A549 (cell line): Measurements from ENCODE around the gene STPG2. TPM values are rescaled to one million over a fixed set of nuclear protein-coding genes. Genes with fewer than 3 reads are reported as not detected.

Experiments
- ATAC-seq, 2 experiments: fragments of 200-7000 bp in 1 of 2; fragments of >200 bp in 1 of 2; cut with Nextera tagmentation in 1 of 2; cut with Tn5 transposase in 1 of 2; 3 replicates each; pipeline versions ENCODE4 v1.8.0 to v1.9.1; 2018 to 2020; ENCODE audit warnings: mild to moderate bottlenecking in 1 of 2, moderate library complexity in 1 of 2
- CTCF ChIA-PET: fragments of 300-600 bp; sonication (Branson Sonifier 250); formaldehyde crosslinking; extraction: SDS; loops from one replicate; lab custom pipeline; 2021; ENCODE audit warnings: antibody characterized with exemption, inconsistent platforms; lab: Yijun Ruan, JAX
- POLR2A ChIA-PET: fragments of 350-600 bp; formaldehyde crosslinking; extraction: SDS; loops from one replicate; lab custom pipeline; 2021; ENCODE audit warnings: antibody characterized with exemption, inconsistent platforms; lab: Yijun Ruan, JAX
- DNase-seq, 2 experiments: peaks; one replicate each; pipeline versions ENCODE4 v3.0.0 to v3.0.0-alpha.2; 2011 to 2016; ENCODE audit warnings: low read depth in 1 of 2, low spot score in 1 of 2
- FAIRE-seq: peaks from 2 replicates; lab custom pipeline; 2011; peaks lifted over from hg19 to GRCh38; lab: Jason Lieb, UNC
- H3K27ac ChIP-seq, 2 experiments: fragments of >200 bp; sonication (Bioruptor Twin); formaldehyde crosslinking; 3 replicates each; pipeline ENCODE4 v1.5.1; 2016 to 2017
- H3K4me1 ChIP-seq: fragments of >200 bp; sonication (Bioruptor Twin); formaldehyde crosslinking; 3 replicates; pipeline ENCODE4 v1.6.1; 2016
- H3K4me2 ChIP-seq: fragments of >200 bp; sonication (Bioruptor Twin); formaldehyde crosslinking; 3 replicates; pipeline ENCODE4 v1.6.1; 2016
- H3K4me3 ChIP-seq: fragments of >200 bp; sonication (Bioruptor Twin); formaldehyde crosslinking; 3 replicates; pipeline ENCODE4 v1.5.1; 2016
- H3K9me3 ChIP-seq: fragments of >200 bp; sonication (Bioruptor Twin); formaldehyde crosslinking; 3 replicates; pipeline ENCODE4 v1.6.1; 2016
- CBX8 ChIP-seq: fragments of 200-600 bp; sonication (generic); IDR thresholded peaks from 2 replicates; pipeline ENCODE4 v1.6.1; 2016
- CEBPB ChIP-seq, 2 experiments: fragments of >200 bp in 1 of 2; sonication (Bioruptor Twin) in 1 of 2; formaldehyde crosslinking in 1 of 2; IDR thresholded peaks; 2 replicates each; pipeline ENCODE4 v1.6.1; 2012 to 2016
- CHD4 ChIP-seq: fragments of 200-600 bp; sonication (generic); IDR thresholded peaks from 2 replicates; pipeline ENCODE4 v1.6.1; 2016; ENCODE audit warnings: antibody characterized with exemption, mild to moderate bottlenecking, borderline replicate concordance
- EHMT2 ChIP-seq: fragments of 200-600 bp; sonication (generic); IDR thresholded peaks from 2 replicates; pipeline ENCODE4 v1.6.1; 2016; ENCODE audit warnings: antibody characterized with exemption, low read depth, mild to moderate bottlenecking, moderate library complexity
- EP300 ChIP-seq, 2 experiments: fragments of >200 bp; sonication (Bioruptor Twin); formaldehyde crosslinking; IDR thresholded peaks; 2 replicates in 1 of 2; 3 replicates in 1 of 2; pipeline ENCODE4 v1.6.1; 2016 to 2017
- ESRRA ChIP-seq: fragments of 150-350 bp; IDR thresholded peaks from 2 replicates; pipeline ENCODE4 v1.6.1; 2014; ENCODE audit warnings: mild to moderate bottlenecking, low read length, borderline replicate concordance
- FOSL2 ChIP-seq, 2 experiments: fragments of 450-650 bp in 1 of 2; fragments of >200 bp in 1 of 2; sonication (Bioruptor Twin) in 1 of 2; formaldehyde crosslinking; IDR thresholded peaks; 2 replicates each; pipeline versions ENCODE4 v1.5.0 to v1.6.1; 2016 to 2020; ENCODE audit warnings: mild to moderate bottlenecking in 1 of 2, moderate library complexity in 1 of 2
- FOXS1 ChIP-seq: fragments of 250-450 bp; sonication (Bioruptor Pico); IDR thresholded peaks from 2 replicates; pipeline ENCODE4 v1.5.0; 2020; ENCODE audit warnings: mild to moderate bottlenecking, moderate library complexity
- HDAC2 ChIP-seq: fragments of 200-600 bp; sonication (generic); IDR thresholded peaks from 2 replicates; pipeline ENCODE4 v1.6.1; 2016
- HEYL ChIP-seq: fragments of 250-450 bp; sonication (Bioruptor Pico); IDR thresholded peaks from 2 replicates; pipeline ENCODE4 v1.8.0; 2021; ENCODE audit warnings: mild to moderate bottlenecking, moderate library complexity
- HOXA7 ChIP-seq: fragments of 250-450 bp; sonication (Bioruptor Pico); IDR thresholded peaks from 2 replicates; pipeline ENCODE4 v1.5.0; 2020; ENCODE audit warnings: mild to moderate bottlenecking, moderate library complexity
- JUNB ChIP-seq: fragments of >200 bp; sonication (Bioruptor Twin); formaldehyde crosslinking; IDR thresholded peaks from 2 replicates; pipeline ENCODE4 v1.6.1; 2016
- KDM5A ChIP-seq: fragments of 200-600 bp; sonication (generic); IDR thresholded peaks from 2 replicates; pipeline ENCODE4 v1.6.1; 2016; ENCODE audit warnings: antibody characterized with exemption, mild to moderate bottlenecking
- MAFK ChIP-seq: fragments of 450-650 bp; IDR thresholded peaks from 2 replicates; pipeline ENCODE4 v1.6.1; 2014; ENCODE audit not compliant: partially characterized antibody
- MAZ ChIP-seq: fragments of 150-350 bp; IDR thresholded peaks from 2 replicates; pipeline ENCODE4 v1.6.1; 2014; ENCODE audit warnings: antibody characterized with exemption, low read depth, low read length, borderline replicate concordance
- PHF8 ChIP-seq: fragments of 200-600 bp; sonication (generic); IDR thresholded peaks from 2 replicates; pipeline ENCODE4 v1.6.1; 2016; ENCODE audit warnings: low read depth, mild to moderate bottlenecking, antibody characterized with exemption, moderate library complexity, borderline replicate concordance
- RCOR1 ChIP-seq: fragments of 150-350 bp; IDR thresholded peaks from 2 replicates; pipeline ENCODE4 v1.6.1; 2014; ENCODE audit warnings: antibody characterized with exemption, low read length, low read depth
- RNF2 ChIP-seq: fragments of 200-600 bp; sonication (generic); IDR thresholded peaks from 2 replicates; pipeline ENCODE4 v1.6.1; 2016; ENCODE audit warnings: low read depth, mild to moderate bottlenecking, antibody characterized with exemption, moderate library complexity, borderline replicate concordance
- SMC3 ChIP-seq: fragments of >200 bp; sonication (Bioruptor Twin); formaldehyde crosslinking; IDR thresholded peaks from 3 replicates; pipeline ENCODE4 v1.6.1; 2018; ENCODE audit warnings: inconsistent platforms
- TFCP2L1 ChIP-seq: fragments of 250-450 bp; sonication (Bioruptor Pico); IDR thresholded peaks from 2 replicates; pipeline ENCODE4 v1.5.0; 2021; ENCODE audit warnings: mild to moderate bottlenecking
- ZFP36 ChIP-seq: fragments of 450-650 bp; IDR thresholded peaks from 2 replicates; pipeline ENCODE4 v1.6.1; 2014; ENCODE audit warnings: borderline replicate concordance; ENCODE audit not compliant: partially characterized antibody
- ZNF302 ChIP-seq: fragments of 250-450 bp; sonication (Bioruptor Pico); IDR thresholded peaks from 2 replicates; pipeline ENCODE4 v1.9.0; 2021; ENCODE audit warnings: inconsistent platforms, mild to moderate bottlenecking, moderate library complexity
- WGBS: methylation state at CpG from one replicate; pipeline ENCODE4 v1.1.6; 2017; ENCODE audit errors: missing lambda C conversion rate; 5-methylcytosine and 5-hydroxymethylcytosine counted together
- polyA plus RNA-seq, 4 experiments: library from polyadenylated mRNA; depleted of rRNA in 3 of 4; stranded (reverse); fragments of >200 nt; fragmentation: RNase III in 1 of 4; extraction: RNeasy Plus Mini Kit Qiagen cat#74134 plus additional on column Dnase treatment in 1 of 4; gene quantifications; 2 replicates in 3 of 4; 3 replicates in 1 of 4; pipeline ENCODE4 v1.2.3, GENCODE V29; 2011 to 2017
- TF ChIP-seq, protein P1 (sequence below): fragments of >200 bp; sonication (Bioruptor Twin); formaldehyde crosslinking; IDR thresholded peaks from 2 replicates; pipeline ENCODE4 v1.6.1; 2016
- TF ChIP-seq, protein P2 (sequence below): fragments of 250-450 bp; sonication (Bioruptor Pico); IDR thresholded peaks from 2 replicates; pipeline ENCODE4 v1.5.0; 2020; ENCODE audit warnings: low read depth, mild to moderate bottlenecking, moderate library complexity
- TF ChIP-seq, protein P3 (sequence below): fragments of 150-350 bp; IDR thresholded peaks from 2 replicates; pipeline ENCODE4 v1.6.1; 2014; ENCODE audit warnings: low read depth, mild to moderate bottlenecking, low read length

STPG2 gene
- polyA plus RNA-seq, 2 of the 4 experiments (the other 2 are of a cell fraction): 0.05 TPM; not detected in 1

DNA sequence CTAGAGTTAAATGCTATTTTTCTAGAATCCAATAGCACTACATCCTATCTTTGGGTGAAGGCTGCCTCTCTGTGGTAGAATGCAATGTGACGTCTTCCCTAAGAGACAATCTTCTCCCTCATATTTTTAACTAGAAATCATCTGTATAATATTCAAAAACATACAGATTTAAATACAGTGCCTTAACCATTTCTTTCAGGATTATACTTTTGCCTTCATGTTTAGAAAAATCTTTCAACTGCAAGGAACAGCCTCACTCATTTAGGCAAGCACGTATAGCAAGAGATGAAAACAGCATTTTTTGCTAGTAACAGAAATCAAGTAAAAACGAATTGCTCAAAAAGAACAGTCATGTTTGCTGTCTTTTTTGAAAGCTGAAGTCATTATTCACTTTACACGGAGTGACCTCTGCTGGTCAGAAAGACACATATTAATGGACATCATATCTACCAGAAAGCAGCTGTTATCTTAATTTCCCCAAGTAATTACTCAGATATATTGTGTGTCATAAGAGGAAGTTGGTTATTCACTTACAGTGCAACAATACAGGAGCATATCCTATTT lies 422.3 kb downstream of the STPG2 start (continued):
- TF ChIP-seq, protein P1, sequence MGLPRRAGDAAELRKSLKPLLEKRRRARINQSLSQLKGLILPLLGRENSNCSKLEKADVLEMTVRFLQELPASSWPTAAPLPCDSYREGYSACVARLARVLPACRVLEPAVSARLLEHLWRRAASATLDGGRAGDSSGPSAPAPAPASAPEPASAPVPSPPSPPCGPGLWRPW: no peak
- TF ChIP-seq EHMT2 (no peak), CBX8 (no peak)

DNA sequence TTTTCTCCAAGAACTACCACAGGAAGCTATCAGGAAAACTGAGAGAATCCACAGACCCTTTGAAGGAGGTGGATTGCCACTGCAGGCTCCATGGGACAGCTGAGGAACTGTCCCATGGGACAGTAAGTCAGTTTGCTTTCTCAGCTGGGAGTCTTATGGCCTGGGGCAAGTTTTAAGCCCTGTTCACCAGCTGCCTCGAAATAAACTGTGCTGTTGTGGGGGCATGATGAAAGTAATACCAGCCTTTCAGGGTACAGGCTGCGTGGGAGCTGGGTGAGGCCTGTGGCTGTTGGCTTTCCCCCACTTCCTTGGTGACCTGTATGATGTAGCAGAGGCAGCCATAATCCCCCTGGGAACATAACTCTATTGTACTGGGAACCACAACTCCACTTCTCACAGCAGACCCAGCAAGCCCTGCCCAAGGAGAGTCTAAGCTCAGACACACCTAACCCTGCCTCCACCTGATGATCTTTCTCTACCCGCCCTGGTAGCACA lies 452.1 kb downstream of the STPG2 start:
- TF ChIP-seq CHD4 (no peak), MAZ (no peak), HOXA7 (CRISPR knock-in tag) (no peak), PHF8 (no peak), RCOR1 (no peak), KDM5A (no peak), EP300 (IDR thresholded peaks at IDR 0.05) (no peak)
- Histone ChIP-seq H3K4me3 (no peak overlapping the region), H3K4me2 (no peak overlapping the region), H3K4me1 (no peaks in the 10 kb centered on the region), H3K27ac (no peak overlapping the region), H3K9me3 (no peaks in the 10 kb centered on the region)
- CTCF ChIA-PET: no interaction called here
- no peak for FAIRE-seq
- POLR2A ChIA-PET: no interaction called here
- DNase-seq: no peak
- WGBS: 19% methylated on average over 3 of the region's 3 CpGs
- ATAC-seq: no peak

DNA sequence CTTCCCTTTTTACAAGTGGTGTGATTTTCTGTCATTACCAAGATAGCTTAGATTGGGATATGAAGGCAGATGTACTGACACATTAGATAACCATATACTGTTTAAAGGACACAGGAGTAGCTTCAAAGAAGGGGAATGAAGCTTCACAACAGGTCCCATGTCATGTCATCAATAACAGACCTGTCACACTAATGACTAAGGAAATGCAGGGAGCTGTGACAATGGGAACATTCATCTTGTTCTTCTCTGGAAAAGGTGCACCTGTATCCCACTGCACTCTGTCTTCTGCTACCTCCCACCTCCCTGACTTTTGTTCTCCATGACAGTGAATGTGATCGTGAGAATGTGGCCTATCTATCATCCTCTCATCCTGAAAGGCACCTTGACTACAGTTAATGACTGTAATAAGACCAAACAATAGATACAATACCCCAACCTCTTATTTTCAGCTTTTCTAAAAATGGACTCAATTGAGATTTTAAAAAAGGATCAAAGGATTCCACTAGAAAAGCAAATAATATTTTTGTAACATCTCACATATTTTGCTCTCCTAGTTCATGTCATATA lies 472.5 kb downstream of the STPG2 start:
- ChIA-PET POLR2A (no interaction called here), CTCF (no interaction called here)
- H3K4me2 ChIP-seq: no peak overlapping the region
- H3K27ac ChIP-seq: no peak overlapping the region
- no peak overlapping the region for H3K4me3 ChIP-seq
- no peak for ATAC-seq
- WGBS: 17% methylated on average over 1 of the region's 1 CpG
- no peaks in the 10 kb centered on the region for H3K4me1 ChIP-seq
- no peak for FAIRE-seq
- DNase-seq: no peak
- H3K9me3 ChIP-seq: no peaks in the 10 kb centered on the region
- TF ChIP-seq HDAC2 (no peak), RNF2 (no peak), CBX8 (no peak), TFCP2L1 (no peak), HEYL (no peak), MAZ (no peak), ESRRA (no peak), ZFP36 (no peak), FOSL2 (IDR thresholded peaks at IDR 0.05) (no peak), FOSL2 (CRISPR knock-in tag; IDR thresholded peaks at IDR 0.05) (no peak), JUNB (no peak), MAFK (no peak), CHD4 (no peak), FOXS1 (CRISPR knock-in tag) (no peak), KDM5A (no peak), ZNF302 (CRISPR knock-in tag) (no peak), SMC3 (no peak), CEBPB (IDR thresholded peaks at IDR 0.05) (no peak)
- TF ChIP-seq, protein P2, sequence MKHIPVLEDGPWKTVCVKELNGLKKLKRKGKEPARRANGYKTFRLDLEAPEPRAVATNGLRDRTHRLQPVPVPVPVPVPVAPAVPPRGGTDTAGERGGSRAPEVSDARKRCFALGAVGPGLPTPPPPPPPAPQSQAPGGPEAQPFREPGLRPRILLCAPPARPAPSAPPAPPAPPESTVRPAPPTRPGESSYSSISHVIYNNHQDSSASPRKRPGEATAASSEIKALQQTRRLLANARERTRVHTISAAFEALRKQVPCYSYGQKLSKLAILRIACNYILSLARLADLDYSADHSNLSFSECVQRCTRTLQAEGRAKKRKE (CRISPR knock-in tag): no peak
- TF ChIP-seq, protein P3, sequence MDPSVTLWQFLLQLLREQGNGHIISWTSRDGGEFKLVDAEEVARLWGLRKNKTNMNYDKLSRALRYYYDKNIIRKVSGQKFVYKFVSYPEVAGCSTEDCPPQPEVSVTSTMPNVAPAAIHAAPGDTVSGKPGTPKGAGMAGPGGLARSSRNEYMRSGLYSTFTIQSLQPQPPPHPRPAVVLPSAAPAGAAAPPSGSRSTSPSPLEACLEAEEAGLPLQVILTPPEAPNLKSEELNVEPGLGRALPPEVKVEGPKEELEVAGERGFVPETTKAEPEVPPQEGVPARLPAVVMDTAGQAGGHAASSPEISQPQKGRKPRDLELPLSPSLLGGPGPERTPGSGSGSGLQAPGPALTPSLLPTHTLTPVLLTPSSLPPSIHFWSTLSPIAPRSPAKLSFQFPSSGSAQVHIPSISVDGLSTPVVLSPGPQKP: no peak
- TF ChIP-seq, all 56 proteins: peak for 0
